ENCODE results near the gene GDA.

Gene GDA

GRCh38 chr9:72150661-72151060 lies 1.4 kb downstream of the GDA start:
- DNase-seq = no peak

DNA sequence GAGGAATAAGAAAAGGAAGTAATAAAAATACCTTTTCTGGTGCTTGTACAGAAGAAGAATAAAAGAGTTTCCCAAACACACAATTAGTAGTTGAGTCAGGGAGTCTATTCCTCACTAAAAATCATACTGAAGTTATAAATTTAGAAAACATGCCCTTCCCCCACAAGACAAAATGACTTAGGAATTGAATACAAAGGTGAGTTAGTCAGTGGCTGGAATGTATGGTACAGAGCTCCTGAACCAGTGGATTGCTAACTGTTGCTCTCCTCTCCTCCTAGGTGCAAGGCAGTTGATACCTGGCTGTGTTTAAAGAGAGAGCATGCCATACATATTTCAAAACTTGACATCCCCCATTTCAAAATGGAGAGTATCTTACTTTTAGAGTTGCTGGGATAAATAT lies 1.9 kb downstream of the GDA start:
- no peak for DNase-seq

DNA sequence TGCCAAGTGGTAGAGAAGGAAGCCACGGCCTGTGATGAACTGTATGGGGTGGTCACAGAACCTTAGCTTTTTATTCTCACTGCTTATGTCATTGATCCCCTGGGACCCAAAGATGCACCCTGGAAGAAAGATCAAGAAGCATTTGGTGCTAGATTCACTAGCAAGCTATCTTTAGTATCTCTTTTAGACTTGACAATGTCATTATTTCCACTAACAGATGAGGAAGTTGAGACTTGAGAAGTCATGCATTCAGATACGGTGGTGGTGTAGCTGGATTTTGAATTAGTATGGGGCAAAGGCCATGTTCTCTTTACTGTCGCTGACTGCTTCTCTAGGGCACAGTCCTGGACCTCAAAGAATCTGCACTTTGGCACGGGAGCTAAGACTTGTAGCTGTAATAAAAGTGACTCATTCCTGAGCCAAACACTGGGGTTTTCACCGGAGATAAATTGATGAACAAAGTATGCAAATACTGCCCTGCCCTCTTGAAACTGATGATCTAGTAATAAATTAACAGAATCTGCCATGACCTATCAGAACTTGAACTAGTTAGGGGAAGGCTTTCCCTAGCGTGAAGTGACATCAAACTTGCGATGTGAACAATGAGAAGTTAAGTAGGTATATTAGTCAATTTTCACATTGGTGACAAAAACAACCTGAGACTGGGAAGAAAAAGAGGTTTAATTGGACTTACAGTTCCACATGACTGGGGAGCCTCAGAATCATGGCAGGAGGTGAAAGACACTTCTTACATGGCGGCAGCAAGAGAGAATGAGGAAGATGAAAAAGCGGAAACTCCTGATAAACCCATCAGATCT lies 5.4 kb downstream of the GDA start:
- no peak for DNase-seq

DNA sequence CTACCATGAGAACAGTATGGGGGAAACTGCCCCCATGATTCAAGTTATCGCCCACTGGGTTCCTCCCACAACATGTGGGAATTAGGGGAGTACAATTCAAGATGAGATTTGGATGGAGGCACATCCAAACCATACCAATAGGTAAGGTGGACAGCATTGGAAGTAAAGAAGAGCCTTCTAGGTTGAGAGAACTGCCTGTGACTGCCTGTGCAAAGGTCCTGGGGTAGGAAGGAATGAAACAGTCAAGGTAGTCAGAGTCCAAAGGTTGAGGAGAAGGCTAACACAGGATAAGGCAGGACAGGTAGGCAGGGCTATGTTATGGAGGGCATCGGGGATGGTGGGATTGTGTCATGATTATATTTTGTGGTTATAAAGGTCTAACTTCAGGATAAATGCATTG lies 6.1 kb downstream of the GDA start:
- DNase-seq = no peak

- DNase-seq = no peak
Observed at GRCh38 chr9:72156586-72156985, 7.3 kb downstream of the GDA start.

DNA sequence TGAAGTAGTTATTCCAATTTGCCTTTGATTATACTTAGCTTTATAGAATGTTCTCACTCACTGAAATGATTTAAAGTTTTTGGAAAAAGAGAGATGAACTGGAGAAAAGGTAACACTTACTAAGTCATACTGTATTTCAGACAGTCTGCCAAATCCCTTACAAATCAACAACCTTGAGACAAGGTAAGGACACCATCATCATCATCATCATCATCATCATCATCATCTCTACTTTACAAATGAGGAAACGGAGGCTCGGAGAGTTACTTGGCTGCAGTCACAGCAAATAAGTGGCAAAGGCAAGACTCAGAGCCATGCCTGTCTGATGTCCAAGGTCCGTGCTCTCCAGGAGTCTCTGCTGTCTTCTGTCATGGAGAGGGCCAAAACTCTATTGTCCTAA lies 9.4 kb downstream of the GDA start:
- no peak for DNase-seq

- no peak for DNase-seq
Observed at GRCh38 chr9:72160446-72161123, 11.3 kb downstream of the GDA start.

- no peak for DNase-seq
Observed at GRCh38 chr9:72165326-72165725, 16.1 kb downstream of the GDA start.

GRCh38 chr9:72165821-72166547 lies 16.7 kb downstream of the GDA start:
- no peak for DNase-seq

DNA sequence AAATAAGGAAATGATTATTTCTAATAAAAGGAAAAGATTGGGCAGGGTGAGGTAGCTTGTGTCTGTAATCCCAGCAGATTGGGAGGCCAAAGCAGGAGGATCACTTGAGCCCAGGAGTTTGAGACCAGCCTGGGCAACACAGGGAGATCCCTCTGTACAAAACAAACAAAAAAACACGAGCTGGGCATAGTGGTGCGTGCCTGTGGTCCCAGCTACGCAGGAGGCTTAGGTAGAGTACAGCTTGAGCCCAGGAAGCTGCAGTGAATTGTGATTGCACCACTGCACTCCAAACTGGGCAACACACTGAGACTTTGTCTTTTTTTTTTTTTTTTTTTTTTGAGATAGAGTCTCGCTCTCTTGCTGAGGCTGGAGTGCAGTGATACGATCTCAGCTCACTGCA lies 18.8 kb downstream of the GDA start:
- DNase-seq = no peak

DNA sequence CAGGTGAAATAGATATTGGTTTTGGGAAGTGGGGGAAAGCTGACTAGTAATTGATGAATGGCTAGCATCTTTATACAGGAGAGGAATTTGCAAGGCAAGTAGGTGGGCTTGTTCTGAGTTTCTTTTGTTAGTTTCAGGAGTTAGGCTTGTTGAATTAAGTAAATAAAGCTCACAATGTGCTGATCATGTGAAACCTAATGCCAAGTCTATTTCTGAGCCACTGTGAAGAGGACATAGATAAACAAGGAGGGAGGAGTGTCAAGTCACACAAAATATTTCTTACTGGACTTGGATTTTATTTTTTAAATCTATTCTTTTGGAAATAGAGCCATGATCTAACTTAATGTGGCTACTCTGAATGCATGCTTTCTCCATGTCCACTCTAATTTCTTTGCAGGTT lies 19.9 kb downstream of the GDA start:
- DNase-seq = no peak

- no peak for DNase-seq
Observed at GRCh38 chr9:72173080-72173479, 23.8 kb downstream of the GDA start.

GRCh38 chr9:72185561-72185960 lies 36.3 kb downstream of the GDA start:
- DNase-seq = no peak

- no peak for DNase-seq
Observed at GRCh38 chr9:72187121-72187695, 38.0 kb downstream of the GDA start.

- no peak for DNase-seq
Observed at GRCh38 chr9:72188232-72188631, 39.0 kb downstream of the GDA start.

GRCh38 chr9:72193478-72193881 lies 44.2 kb downstream of the GDA start:
- DNase-seq = no peak

DNA sequence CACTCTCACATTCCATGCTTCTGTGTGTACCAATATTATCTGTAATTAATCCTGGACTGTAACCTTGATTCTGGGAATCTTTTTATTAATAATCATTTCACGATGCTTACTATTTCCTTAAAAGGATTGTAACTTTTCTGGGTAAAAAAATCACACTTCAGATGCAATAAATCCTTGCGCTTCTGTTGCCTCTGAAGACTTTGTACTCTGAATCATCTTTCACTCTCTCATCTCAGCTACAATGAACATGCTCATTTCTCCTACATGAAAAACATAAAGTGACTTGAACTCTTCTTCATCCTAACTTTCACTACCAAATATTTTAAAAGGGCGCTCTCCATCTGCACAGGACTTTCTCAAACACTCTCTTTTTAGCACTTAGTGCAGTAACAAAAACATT lies 50.0 kb downstream of the GDA start:
- no peak for DNase-seq

GRCh38 chr9:72200452-72200851 lies 51.2 kb downstream of the GDA start:
- DNase-seq = no peak

DNA sequence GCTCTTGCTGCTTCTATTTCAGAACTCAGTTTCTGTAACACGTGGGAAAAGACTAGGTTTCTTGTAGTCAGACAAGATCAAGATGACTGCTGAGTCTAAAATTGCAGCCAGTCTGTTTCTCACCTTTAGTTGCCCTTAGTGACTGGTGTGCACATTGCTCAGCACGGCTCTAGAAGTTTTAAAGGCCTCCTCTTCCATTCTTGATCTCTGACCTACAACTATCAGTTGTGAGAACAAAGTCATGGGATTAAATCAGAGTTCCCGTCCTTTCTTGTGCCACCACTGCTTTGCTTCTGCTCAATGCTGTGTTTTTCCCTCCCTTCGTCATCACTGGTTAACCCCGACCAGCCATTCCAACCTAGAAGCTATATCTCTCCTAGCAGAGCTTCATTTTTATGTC lies 52.8 kb downstream of the GDA start:
- DNase-seq = no peak

GRCh38 chr9:72203205-72203803 lies 54.1 kb downstream of the GDA start:
- peak; percentile 4 for DNase-seq

- no peak for DNase-seq
Observed at GRCh38 chr9:72204062-72204461, 54.8 kb downstream of the GDA start.

GRCh38 chr9:72205513-72205912 lies 56.3 kb downstream of the GDA start:
- DNase-seq = no peak

DNA sequence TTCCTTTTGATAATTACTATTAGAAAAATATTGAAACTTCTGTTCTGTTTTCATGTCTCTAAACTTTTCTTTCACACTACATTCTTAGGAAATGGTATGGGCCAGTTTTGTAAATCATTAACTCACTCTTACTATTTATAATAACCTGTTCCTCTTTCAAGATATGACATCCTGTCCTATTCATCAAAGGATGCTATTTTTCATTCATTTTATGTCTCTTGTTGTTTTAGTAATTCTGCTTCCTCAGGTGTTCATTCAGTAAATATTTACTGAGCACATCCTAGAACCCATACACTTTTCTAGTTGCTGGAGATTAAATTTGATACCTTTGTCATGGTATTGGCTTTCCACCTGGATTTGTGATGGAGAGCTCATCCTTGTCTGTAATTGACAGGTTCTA lies 58.0 kb downstream of the GDA start:
- DNase-seq = no peak

All from midbrain (tissue), 1 donor.